SHP77 treated with DMSO at 0.1 percent for 48 hours (cell line): ENCODE measurements around the gene ENDOD1.

Experiments
- DNase-seq: peaks from one replicate; lab custom pipeline; 2025; lab: John Stamatoyannopoulos, UW

Gene ENDOD1

DNA sequence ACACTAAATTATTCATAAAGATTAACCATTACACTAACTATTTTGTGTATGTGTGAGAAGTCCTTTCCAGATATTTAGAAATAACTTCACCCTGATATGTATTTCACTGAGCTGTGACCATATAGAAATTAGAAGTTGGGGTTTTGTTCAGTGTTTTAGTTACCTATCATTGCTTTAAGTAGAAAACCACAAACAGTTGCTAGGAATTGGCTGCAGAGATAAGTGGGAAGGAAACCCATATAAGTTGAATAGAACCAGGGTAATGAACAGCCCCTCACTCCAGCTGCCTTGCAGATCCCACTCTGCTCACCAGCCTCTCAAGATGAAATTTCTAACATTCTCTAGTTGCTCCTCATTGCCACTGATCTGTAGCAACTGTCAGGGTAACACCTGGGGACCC lies 12.7 kb upstream of the ENDOD1 start:
- no peak for DNase-seq

DNA sequence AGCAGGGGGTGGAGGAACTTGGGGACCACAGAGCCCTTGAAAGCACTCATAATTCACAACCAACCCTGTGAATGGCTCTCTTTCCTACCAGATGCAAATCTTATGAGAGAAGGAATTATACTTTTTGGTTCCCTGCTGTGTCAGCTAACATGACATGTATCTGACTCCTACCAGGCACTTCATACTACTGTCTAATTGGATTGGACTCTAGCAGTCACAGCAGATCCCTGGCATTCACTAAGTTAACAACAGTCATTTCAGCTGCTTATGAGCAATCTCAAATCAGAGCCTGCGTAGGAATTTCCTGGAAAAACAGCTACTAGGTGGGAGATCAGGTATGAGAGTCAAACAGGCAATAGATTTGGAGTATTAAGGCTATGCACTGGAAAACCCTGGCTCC lies 11.1 kb upstream of the ENDOD1 start:
- DNase-seq = no peak

DNA sequence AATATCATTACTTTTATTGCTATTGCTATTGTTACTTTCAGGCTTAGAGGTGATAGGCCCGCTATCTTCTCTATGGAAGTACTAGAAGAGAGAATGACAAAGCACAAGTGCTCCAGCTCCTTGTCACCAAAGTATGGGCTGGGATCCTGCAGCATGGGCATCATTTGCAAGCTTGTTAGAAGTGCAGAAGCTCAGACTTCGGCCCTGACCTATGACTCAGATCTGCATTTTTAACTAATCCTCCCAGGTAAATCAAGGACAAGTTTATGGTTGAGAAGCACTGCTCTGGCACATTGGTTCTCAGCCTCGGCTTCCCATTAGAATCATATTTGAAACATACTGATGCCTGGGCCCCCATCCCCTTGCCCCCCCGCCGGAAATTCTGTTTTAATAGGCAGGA lies 8.6 kb upstream of the ENDOD1 start:
- no peak for DNase-seq

DNA sequence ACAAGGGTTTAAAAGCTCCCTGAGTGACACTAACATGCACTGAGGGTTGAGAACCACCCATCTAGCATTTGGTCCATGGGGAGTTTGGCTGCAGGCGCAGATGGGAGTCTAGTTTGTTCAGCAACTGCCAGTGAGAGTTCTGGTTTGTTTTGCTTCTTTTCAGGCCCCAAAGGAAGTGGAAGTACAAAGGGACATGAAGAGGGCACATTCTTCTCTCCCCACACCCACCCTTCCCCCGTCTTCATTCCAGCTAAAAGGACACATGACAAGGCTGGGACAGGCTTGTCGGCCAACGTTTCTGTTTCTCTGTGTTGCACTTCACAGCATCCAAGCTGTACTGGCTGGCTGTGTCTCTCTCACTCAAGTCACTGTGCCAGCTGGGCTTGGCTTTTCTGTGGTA lies 8.2 kb upstream of the ENDOD1 start:
- no peak for DNase-seq

DNA sequence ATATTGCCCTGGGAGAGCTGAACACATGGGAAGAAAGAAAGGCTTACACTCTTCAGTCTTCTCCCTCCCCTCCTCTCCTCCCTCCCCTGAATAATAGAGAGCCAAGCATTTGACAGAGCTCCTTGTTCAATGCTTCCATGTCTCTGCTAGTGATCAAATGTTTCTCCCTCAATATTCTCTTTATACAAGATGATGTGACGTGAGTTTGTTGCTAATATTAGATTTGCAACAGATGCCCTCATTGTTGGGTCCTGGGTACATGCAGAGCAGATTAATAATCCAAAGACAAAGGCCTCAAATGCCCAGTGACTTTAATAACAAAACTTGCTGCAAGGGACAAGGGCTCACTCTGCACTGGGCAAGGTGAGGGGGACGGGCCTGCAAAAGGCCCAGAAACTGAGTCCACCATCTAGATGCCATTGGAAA lies 7.1 kb upstream of the ENDOD1 start:
- DNase-seq = no peak

DNA sequence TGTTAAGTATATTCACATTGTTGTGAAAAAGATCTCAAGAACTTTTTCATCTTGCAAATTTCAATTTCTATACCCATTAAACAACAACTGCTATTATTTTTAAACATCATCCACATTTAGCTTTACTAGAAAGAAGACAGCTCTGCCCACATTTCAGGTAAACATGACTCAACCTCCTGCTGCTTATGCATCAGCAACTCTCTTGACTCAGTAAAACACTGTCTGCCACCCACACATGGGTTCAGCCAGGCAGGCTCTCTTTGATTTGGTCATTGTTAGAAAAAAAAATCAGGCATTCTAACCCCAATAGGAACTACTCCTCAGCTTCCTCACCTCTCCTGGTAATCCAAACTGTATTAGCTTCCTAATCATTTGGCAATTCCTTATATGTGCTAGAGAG lies 5.1 kb upstream of the ENDOD1 start:
- no peak for DNase-seq

DNA sequence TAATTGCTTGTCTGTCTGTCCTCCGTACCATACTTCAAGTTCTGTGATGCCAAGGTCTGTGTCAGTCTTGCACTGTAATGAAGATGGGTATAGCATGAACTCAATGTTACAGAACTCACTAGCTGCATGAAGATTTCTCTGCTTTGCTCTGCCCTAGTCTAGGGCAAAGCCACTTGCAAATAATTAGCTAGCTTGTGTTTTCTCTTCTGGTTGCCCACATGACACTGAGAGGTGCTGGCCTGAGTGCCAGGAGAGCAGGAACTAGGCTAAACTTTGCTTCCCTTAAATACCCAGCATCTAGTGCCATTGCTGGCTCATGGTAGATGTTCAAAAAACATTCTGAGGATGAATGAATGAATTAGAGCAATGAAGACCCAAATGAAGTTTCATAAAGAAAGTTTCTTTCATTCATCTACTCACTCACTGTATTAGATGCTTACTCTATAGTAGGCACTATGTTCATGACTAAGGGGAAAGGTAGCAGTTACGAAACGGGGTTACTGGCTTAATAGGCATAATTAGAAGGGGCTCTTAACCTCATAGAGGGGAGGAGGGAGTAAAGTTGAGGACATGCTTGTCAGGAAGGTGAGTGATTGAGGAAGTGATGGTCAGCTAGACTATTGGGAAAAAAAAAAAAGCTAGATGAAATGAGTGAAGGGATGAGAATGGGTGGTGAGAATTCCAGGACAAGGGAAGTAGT lies 4.4 kb upstream of the ENDOD1 start:
- no peak for DNase-seq

DNA sequence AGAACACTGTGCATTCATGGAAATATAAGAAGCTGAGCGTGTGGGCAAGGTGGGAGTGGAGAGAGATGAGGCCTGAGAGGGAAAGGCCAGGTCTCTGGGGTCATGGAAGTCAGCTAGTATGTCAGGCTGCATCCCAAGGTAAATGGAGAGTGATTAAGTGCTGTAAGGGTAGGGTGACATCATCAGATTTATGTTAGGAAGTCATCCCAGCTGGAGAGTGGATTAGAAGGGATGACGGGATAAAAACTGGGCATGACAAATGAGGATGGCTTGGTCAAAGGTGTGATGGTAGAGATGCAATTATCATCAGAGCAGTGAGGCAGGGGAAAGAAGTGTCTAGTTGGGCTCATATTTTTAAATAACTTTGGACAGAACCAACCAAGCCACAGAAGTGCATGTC lies 3.5 kb upstream of the ENDOD1 start:
- DNase-seq = no peak

DNA sequence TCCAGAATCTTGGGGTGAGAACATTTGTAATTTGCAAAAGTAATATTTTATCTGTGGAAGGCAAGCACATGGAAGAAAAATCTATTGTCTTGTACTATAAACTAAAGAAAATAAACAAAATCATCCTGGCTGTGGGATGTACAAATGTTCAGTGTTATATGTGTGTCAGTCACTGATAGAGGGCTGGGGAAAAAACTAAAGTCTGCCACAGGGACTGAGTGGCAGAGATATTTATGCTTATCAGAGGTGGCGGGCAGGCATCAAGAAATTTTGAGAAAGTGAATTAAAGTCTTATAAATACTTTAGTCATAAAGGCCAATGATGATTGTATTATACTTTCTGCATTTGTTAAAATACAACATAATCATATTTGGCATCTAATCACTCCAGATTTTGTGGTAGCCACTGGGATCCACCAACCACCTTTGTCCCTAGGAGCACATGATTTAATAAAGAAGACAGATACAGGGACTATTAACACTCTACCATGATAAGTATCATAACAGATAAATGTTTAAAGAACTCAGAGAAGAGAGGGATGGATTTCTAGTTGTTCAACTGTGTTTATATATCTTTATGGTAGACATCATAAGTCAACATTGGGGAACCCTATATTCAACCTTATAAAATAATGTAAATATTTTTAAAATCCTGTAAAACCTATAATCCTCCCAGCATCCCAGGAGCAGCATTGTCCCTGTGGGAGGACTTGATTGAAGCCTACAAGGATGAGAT lies 2.6 kb upstream of the ENDOD1 start:
- DNase-seq = no peak

DNA sequence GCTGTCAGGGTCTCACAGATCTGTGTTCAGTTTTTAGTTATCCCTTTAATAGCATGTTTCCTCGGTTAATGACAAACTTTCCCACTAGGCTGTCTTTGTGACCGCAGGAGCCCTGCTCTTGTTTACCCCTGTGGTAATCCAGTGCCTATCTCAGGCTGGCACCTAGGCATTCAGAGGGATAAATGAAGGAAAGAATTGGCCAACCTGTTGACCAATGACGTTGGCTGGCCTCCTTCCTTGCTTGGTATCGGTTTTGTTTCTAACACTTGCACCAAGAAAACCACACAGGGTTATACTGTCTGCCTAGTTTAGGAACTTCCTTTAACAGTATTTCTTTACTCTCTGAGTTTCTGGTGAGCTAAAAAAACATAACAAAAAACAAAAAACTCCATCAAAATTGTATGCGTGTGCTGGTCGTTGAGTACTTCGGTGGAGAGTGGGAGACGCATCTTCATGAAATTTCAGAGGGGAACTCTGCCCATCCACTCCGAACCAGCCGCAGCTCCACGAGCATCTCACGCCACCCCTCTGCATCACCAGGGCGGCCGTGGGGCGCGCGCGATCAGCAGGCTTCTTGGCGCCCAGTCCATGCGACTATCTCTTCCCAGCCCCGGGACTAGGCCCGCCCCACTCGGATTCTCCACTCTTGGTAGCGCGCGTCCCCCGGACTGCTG lies 563 bp upstream of the ENDOD1 start:
- no peak for DNase-seq

DNA sequence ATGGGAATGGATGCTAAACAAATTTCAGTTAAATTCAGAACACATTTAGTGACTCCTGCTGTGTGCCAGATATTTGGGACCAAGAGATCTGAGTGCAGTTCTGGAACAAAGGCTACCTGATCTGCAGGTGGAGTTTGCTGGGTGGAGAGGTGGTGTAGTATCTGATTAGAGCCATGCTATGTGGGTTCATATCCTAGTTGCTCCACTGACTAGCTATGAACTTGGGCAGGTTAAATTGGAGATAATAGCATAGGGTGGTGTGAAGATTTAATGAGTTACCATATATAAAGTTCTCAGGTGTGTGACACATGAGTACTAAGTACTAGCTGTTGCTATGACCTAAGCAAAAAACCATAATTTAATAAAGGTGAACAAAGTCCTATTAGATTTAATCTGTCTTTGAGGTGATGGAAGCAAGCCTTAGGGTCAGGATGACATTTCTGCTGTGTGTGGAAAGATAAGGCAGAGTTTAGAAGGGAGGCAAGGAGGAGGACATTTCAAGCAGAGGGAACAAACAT lies 2.1 kb downstream of the ENDOD1 start:
- no peak for DNase-seq

DNA sequence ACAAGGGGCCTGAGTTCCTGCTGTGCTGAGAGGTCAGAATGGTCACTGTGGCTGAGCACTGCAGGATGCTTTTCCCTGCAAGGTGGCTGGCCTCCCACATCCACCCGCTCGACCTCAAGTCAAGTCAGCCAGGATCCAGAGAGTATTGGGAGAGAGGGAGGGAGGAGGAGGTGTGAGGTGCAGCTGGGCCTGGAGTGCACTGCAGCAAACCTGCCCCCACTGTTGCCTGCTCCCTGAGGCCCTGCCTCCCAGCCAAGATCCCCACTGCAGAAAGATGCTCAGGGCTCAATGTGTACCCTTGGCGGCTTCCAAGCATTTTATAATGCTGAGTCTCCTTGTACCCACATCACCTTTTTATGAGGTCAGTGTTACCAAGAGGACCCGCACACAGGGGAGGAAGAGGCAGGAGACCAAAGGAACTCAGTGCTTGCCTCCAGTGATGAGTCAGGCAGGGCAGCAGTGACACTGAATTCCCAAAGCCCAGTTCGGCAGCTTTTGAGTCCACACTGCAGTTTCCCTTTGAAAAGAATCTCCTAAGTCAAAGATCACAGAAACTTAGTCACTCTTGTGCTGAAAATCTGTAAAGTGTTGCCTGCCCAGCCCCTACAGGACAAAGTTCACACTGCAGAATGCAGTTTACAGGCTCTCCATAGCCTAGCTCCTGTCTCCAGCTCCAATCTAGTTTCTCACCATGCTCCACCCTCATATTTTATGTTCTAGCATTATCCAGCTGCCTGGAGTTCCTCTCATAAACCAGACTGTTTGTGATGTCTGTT lies 3.1 kb downstream of the ENDOD1 start:
- DNase-seq = no peak

DNA sequence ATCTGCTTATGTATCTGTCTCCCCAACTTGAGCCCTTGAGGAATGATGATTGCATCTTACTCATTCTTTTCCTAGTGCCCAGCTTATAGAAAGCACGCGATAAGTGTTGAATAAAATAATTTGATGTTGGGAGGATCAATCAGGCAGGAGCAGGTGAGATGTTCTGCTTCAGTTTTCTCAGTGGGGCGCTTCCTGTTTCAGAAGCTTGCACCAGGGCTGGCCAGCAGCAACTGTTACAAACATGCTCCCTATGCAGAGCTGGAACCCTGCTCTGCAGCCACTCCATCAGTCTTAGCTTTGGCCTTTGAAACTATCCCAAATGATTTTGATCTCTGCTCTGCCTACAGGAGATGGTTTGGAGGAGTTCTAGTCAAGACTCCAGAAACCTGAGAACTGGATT lies 3.9 kb downstream of the ENDOD1 start:
- no peak for DNase-seq

DNA sequence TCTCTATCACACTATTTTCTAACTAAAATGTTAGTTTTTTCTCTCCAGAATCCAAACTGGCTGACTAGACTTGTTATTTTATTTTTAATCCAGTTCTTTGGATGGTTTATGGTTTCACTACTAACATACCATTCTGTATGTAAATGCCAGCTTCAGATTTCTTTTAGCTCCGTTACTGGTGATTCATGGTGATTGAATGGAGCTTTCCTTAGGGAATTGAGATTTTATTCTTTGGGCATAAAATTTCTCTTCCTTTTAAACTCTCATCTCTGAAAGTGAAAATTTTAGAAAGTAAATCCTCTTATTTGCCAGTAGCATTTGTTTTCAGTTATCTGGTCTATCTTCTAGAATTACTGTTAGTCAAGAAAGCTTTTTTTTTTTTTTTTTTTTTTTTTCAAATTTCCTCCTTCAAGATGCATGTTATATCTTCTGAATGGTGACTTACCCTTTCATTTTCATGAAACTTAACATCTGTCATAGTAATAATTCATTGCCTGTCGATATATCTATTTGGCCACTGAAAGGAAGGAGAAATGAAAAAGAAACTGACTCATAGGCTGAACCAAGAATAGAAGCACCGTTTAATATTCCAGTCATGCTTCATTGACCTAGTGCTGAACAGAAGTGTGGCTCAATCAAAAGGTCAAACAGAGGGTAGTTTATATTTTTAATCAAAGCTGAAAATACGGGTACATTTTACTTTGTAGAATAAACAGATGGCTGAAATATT lies 6.4 kb downstream of the ENDOD1 start:
- DNase-seq = no peak

DNA sequence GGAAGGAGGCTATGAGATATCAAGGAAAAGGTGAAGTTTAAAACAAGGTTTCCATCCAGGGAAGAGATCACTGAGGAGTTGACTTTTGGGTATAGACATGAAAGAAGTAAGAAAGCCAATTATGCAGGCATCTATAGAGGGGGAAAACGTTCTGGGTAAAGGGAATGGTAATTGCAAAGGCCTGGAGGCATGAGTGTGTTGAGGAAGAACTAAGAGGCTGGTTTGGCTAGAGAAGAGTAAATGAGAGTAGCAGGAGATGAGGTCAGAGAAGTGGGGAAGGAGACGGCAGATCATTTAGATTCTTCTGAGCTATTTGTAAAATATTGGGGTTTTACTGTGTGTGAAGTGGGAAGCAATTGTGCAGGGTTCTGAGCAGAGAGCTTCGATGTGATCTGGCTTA lies 7.6 kb downstream of the ENDOD1 start:
- DNase-seq = no peak

DNA sequence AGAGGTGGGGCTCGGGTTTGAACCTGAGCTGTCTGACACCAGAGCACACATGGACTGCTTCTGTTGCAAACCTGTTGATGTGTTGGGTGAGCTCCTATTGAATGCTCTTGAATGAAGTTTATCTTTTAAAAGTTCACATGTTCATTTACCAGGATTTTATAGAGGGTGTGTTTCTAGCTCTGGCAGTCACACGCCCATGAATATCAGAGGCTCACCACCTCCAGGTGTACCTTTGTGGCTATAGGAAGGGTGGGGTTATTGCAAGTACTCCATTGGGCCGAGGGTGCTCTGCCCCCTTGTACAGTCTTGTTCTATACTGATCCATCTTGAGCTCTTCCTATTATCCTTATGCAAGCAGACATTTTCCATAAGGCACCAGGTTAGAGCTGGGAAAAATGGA lies 9.2 kb downstream of the ENDOD1 start:
- no peak for DNase-seq

DNA sequence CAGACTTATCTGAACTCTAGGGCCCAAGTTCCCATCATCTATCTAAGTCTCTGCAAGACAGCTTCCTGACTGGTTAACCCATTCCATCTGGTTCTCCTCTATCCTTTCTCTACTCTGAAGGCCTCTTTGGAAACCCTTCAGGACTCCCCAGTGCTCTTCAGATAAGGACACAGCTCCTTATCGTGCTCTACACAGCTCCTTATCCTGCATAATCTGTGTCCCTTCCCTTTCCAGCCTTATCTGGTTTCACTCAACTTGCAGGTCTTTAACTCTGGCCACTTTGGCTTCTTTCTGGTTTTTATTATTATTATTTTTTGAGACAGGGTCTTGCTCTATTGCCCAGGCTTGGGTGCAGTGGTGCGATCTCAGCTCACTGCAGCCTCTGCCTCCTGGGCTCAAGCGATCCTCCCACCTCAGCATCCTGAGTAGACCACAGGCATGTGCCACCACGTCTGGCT lies 10.6 kb downstream of the ENDOD1 start:
- DNase-seq = no peak

DNA sequence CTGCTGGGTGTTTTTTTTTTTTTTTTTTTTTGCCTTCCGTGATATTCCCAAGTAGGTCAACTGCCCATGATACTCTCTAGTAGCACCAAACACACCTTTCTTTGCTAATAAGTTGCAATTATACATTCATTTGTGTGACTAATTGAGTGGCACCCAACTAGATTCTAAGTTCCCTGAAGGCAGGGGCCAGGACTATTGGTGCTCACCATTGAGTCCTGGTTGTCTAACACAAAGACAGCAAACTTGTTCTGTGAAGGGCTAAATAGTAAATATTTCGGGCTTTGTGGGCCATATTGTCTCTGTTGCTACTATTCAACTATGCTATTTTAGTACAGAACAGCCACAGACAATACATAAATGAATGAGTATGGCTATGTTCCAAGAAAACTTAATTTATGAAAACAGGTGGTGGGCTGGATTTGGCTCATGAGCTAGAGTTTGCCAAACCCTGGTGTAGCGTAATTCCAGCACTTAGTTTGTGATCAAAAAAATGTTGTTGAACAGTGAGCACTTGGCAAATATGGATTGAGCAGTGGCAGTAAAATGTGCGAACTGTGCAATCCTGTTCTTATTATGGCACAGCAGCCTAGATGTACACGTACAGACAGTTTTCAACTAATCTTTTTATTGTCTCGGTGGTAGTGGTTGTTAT lies 11.3 kb downstream of the ENDOD1 start:
- DNase-seq = no peak

DNA sequence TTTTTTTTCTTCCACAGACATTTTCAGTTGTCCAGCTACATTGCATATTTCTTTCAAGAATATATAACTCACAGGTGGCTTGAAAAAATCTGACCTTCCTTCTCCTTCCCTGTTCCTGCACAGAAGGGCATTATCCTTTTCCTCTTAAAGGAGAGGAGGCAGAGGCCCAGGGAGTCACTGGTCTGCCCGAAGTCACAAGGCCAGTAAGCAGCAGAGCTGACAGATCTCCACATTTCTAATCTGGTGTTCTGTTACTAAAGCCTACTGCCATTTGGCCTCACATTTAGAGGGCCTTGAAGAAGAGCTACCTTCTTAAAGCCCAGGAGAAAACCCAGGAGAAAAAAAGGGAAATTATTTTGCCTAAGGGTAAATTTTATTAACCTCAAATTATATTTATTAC lies 12.3 kb downstream of the ENDOD1 start:
- DNase-seq = no peak

DNA sequence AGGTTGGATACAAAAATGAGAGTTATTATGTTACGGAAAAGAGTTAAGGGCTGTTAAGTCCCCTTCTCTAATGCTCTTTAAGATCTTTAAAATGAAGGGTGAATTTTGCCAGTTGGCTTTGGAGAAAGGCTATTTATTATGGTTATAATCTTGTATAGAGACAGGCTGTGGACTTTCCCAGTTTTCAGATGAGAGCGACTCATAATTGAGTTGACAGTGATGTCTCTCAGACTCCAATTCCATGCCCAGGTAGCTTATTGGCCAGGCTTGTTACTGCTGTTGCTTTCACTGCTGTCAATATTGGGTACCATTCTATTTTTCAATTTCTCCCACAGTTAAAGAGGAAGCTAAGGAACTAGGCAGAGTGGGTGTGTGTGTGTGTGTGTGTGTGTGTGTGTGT lies 13.1 kb downstream of the ENDOD1 start:
- DNase-seq = no peak

DNA sequence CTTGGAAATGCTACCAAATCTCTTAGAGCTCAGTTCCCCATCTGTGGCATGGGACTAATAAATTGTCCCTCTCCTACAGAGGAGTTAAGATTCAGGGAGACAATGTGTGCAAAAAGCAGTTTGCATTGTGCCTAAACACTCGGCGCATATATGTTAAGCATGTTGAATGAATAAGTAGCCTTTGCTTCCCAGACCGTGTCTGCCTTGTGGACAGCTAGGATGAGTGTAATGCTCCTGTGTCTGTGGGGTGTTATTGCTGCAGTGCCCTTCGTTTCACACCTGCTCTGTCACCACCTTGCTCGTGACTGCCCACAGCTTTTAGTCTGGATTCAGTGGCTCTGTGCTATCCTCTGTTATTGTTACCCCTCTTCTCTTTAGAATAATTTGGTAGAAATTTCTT lies 14.1 kb downstream of the ENDOD1 start:
- no peak for DNase-seq
